GM19328 (cell line): ENCODE measurements around the gene NTMT1.
"Not testable (repeated sequence)": the region's sequence is repeated elsewhere in the genome, so short reads cannot be mapped to it uniquely, and the experiment has no call there.

Experiments
- ATAC-seq: cut with Tn5 transposase; IDR thresholded peaks from one replicate; pipeline ENCODE4 v1.9.1; 2021; ENCODE audit warnings: mild to moderate bottlenecking, moderate library complexity; ENCODE audit not compliant: unreplicated experiment

Gene NTMT1

DNA sequence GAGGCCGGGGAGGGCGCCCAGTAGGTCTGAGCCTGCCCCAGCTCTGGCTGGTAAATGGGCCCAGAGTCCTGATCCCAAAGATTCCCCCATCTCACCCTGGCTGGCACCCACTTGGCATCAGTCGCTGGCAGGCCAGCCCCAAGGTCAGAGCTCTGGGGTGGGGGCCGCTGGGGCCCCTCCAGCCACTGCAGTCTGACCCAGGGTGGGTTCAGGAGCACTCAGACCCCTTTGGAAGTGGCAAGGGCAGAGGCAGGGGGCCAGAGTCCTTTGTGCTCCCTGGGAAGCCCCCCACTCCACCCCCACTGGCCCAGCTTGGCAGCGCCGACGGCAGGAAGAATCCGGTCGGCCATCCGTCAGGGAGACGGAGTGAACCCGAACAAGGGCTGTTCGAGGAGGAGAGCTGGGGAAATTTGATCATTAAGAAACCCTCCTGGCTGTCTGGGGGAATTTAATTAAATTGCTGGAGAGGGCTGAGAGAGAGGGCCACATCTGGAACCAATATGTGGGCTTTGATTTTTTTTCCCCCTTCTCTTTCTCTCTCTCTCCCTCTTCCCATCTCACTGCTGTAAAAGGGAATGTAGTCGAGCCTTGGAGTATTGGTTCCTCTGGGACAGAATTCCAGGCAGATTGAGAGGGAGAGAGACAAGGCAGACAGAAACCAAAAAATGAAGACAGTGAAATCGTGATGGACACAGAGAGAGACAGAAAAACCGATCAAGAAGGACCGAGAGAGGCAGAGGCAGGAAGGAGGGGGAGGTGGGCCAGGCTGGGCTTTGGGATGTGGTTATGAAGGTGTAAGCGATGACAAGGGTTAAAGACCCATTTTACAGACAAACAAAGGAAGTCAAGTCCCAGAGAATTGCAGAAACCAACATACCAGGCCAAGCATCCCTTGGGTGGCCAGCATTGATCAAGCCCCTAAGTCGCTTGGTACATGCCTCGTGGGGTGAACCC, 24.0 kb downstream of the NTMT1 start:
- no peak for ATAC-seq

DNA sequence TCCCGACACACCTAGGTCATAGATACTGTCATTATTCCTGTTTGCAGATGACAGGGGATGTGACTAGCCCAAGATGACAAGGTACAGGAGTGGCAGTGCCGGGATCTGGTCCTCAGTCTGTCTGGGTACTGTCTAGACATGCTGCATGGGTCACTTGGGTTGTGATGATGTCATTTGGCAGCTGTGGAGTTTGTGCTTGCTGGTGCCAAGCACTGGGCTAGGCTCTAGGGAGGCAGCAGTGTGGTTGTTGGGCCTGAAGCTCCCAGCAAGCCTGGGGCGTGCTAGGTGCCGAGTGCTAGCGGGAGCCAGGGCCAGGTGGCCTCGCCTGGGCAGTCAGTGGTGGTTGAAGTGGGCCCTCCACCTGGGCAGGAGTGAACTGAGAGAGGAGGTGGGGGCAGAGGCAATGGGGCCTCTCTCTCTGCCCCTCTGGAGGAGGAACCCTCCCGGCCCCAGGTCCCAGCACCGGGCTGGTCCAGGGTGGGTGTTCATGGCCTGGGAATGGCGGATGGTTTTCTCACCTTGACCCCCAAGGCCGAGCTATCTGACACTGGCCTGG, 24.8 kb downstream of the NTMT1 start:
- no peak for ATAC-seq

DNA sequence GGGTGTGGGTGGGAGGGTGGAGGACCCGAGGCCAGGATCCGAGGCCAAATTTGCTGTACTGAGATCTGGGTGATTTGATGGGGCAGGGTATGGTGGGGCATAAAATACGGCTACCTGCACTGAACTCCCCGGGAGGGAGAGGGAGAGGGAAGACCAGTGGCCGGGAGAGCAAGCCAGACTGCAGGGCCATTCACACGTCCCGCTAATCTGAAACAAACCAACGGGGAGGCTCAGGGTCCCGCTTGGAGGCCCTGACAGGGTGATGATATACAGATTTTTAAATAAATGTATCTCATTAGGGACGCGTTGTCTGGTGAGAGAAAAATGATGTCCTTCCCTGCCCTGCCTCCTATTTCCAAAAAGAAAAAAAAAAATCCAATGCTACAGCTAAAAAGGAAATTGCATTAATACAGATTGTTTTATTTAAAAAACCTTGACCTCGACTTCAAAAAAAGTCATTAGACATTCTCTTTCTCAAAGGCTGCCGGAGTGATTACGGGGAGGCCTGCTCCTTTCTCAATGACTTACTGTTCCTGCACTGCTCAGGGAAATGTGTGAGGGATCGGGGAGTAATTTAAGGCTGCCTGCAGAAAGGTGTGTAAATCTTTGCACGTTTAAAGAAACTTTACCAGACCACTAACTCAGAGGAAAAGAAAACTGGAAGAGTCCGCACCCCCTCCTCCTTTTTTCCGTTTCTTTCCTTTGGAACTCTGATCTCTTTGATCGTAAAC, 28.0 kb downstream of the NTMT1 start:
- ATAC-seq = no peak

DNA sequence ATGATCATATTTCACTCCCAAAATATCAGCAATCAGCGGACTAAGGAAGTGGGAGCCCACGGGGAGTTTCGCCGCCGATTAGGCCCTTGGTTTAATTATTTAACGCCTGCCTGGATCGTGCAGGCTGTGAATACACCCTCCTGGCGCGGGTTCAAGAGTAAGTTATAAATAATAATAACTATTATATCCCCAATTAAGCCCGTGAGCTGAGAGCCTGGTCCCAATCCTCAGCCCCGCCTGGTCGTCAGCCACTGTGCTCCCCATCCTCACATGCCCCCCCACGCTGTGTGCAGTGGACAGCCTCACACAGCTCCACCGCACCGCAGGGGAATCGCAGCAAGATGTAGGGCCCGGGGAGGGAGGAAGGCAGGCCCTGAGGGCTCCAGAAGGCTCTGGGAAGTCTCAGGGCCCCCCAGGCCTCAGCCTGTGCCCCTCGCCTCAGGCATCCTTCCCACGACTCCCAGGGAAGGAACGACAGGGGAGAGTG, 28.6 kb downstream of the NTMT1 start:
- no peak for ATAC-seq

DNA sequence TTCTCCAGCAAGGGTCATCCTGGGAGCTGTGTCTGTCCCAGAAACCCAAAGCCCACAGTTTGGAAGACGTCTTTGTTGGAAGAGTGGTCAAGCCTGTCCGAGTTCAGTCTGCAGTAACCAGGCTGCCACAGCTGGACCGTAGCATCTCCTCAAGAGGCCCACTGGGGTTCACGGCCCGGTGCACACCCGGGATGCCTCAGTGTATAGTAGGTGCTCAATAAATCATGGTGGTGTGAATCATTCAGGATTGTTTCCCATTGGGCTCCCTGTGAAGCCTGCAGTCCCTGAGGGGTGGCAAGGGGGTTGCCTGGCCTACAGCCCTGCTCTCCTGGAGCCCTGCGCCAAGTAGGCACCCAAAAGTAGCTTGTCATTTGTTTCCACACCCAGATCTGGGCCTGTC, 29.2 kb downstream of the NTMT1 start:
- no peak for ATAC-seq

- no peak for ATAC-seq
Measured at GRCh38 chr9:129655696-129656095, 29.7 kb downstream of the NTMT1 start.

DNA sequence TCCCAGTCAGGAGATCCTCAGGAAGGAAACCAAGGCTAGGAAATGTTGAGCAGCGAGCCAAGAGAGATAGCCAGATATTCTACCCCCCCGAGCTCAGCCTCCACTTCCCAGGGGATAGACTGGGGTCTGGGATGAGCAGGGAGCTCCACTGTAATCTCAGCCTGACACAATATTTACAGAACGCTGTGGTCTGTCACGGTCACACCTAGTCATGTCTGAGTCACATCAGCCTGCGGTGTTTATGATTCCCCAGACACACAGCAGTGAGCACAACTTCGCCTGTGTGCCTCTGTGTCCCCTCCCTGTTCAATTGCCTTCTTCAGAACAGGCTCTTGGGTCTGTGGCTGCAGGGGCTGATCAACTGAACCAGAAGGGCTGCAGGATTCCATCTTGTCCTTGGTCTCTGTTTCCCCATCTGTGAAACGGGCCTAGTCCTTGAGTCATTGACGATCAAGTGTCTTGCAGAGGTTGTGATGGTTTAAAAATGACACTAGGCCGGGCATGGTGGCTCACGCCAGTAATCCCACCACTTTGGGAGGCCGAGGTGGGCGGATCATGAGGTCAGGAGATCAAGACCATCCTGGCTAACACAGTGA, 30.9 kb downstream of the NTMT1 start:
- ATAC-seq = no peak

- ATAC-seq = no peak
Measured at GRCh38 chr9:129661029-129661428, 35.1 kb downstream of the NTMT1 start.

DNA sequence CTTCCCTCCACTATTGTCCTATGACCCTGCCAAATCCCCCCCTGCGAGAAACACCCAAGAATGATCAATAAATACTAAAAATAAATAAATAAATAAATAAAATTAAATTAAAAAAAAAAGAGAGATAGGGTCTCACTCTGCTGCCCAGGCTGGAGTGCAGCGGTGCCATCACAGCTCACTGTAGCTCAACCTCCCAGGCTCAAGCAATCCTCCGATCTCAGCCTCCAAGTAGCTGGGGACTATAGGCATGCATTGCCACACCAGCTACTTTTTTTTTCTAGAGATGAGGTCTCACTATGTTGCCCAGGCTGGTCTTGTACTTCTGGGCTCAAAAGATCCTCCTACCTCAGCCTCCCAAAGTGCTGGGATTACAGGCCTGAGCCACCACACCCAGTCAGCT, 36.3 kb downstream of the NTMT1 start:
- not testable (repeated sequence) for ATAC-seq

- ATAC-seq = no peak
Measured at GRCh38 chr9:129664746-129665388, 38.9 kb downstream of the NTMT1 start.

DNA sequence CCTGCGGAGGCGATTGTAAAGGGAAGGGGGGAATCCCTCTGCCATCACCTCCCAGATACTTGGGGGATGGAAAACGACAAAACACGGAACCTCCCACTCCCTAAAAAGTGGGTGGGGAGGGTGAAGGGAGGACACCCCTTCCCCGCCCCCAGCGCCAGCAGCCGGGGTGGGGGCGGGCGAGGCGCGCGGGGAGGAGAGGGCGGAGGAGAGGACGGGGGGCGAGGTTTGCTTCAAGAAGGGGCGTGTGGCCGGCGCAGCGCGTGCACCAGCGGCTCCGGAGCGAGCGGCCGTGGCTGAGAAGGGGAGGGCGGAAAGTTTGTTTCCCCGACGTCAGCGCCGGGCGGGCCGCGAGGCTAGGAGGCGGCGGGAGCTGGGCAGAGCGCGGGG, 39.4 kb downstream of the NTMT1 start, which contains the start of gene PRRX2:
TSS of gene PRRX2 (plus strand) at position 259 of the 387 bp plus-strand sequence. CDS start 221 bp downstream, outside the sequence.
- ATAC-seq = no peak

GRCh38 chr9:129665814-129666520, 40.0 kb downstream of the NTMT1 start:
- no peak for ATAC-seq

DNA sequence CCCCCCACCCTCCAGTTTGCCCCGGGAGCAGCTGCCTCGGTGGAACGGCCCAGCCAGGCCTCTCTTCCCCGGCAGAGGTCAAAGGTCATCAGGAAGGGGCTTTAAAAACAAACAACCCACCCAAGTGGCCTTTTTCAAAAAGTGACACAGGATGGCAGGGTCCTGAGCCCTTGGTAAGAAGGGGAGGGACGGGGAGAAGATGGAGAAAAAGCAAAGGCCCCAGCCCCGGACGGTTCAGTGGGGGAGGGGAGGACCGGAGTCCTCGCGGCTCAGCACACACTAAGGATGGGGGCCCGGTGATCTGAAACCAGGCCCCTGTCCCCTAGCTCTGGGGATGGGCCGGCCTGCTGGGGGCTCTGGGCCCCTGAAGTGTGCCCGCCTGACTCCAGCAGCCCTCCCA, 40.6 kb downstream of the NTMT1 start:
- ATAC-seq = no peak

- no peak for ATAC-seq
Measured at GRCh38 chr9:129667378-129667777, 41.4 kb downstream of the NTMT1 start.

GRCh38 chr9:129667850-129668249, 41.9 kb downstream of the NTMT1 start:
- ATAC-seq = no peak

DNA sequence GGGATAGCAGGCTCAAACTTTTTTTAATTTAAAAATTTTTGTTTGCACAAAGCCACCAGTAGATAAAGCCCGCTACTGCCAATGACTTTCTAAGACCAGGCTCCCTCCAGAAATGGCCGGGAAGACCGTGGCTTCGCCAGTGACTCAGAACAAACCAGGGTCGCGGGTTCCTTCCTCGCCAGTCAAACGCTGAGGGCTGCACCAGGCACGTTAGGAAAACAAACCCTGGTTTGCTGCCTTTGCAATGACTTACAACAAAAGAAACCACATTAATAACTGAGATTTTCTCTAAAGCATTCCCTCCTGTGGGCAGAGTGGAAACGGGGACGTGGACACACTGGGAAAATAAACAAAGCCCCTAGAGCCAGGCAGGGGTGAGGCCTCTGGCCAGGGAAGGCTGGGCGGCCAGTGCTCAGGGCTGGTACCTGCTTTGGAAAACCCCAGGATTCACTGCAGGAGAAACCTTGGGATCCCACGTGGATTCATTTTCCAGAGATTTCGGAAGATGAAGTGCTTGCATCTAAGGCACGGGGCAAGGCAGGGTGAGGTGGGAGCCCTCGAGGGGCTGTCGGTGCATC, 43.3 kb downstream of the NTMT1 start:
- no peak for ATAC-seq

DNA sequence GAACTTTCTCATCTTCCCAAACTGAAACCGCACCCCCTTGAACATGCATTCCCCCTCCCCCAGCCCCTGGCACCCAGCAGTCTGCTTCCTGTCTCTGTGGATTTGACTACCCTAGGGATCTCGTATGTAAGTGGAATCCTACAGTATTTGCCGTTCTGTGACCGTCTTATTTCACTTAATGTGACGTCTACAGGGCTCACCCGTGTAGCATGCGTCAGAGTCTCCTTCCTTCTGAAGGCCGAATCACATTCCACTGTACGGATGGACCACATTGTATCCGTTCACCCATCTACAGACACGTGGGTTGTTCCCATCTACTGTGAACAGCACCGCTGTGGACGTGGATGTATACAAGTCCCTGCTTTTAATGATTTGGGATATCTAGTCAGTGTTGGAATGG, 44.0 kb downstream of the NTMT1 start:
- ATAC-seq = no peak

DNA sequence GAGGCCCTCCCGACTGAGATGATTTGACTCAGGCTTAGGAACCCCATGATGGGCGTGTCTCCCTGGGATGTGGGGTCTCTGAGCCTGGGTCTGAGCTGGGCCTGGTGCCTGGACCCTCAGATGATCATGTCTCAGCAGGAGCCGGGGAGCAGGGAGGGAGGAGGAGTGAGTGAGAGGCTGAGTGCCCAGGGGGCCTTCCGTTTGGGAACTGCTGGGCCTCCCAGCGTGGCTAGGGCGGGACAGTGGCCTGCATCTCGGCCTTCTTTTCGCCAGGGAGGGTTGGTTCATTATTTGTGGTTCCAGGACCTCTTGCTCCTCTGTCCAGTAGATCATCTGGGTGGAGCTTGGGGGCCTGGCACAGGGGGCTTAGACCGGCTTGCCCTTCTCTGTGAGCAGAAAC, 45.1 kb downstream of the NTMT1 start:
- no peak for ATAC-seq

DNA sequence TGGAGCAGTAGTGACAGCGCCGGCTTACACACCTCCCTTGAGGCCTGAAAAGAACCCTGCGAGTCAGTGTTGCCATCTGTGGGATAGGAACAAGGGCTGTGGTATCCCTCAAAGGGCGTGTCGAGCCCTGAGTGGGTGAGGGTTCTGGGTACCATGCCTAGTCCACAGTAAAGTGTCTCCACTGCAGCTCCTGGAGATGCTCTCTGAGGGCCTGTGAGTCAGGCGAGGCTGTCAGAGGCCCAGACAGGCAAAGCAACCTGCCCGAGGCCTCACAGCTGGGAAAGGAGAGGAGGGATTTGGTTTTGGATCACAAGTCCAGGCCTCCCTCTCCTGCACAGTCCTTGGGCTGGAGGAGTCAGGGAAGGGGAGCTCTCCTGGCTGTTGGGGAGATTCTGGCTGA, 45.6 kb downstream of the NTMT1 start:
- no peak for ATAC-seq

DNA sequence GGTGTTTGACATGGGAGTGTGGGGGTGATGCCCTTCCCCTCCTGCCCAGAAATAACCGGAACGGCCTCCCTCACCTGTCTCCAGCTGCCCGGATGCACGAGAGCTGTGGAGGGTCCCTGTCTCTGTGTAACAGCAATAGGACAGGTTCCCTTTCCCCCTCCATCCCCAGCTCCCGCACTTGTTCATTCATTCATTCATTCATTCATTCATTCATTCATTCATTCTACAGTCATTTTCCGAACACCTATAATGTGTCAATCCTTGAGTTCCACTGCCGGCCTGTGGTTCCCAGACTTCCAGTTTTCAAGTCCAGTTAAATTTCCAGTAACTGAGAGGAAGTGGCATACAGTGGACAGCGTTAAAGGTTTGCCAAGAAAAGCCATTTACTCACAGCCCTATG, 46.7 kb downstream of the NTMT1 start:
- ATAC-seq = no peak
